Measurements from ENCODE around the gene CSNK1A1L.

GRCh38 chr13:37097076-37097475 lies 8.4 kb downstream of the CSNK1A1L start:
- TF ChIP-seq CTCF (IDR thresholded peaks at IDR 0.05 in 2 of 3, conservative IDR thresholded peaks at IDR 0.05 in 1 of 3; ENCODE audit: borderline replicate concordance in 1 of 3, insufficient read depth in 1 of 3, low read depth in 2 of 3, low read length in 2 of 3) (no peak), RAD21 (IDR thresholded peaks at IDR 0.05; ENCODE audit: low read depth) (no peak), EZH2 (IDR thresholded peaks at IDR 0.05) (no peak), ZBTB33 (IDR thresholded peaks at IDR 0.05; ENCODE audit: extremely low read depth, insufficient replicate concordance, low read length) (no peak)
